ENCODE data around the gene BMP15. TPM values are rescaled to one million over a fixed set of nuclear protein-coding genes. Genes with fewer than 3 reads are reported as not detected.

The BMP15 gene
- total RNA-seq, 2 donors from 2014 or later = not detected

DNA sequence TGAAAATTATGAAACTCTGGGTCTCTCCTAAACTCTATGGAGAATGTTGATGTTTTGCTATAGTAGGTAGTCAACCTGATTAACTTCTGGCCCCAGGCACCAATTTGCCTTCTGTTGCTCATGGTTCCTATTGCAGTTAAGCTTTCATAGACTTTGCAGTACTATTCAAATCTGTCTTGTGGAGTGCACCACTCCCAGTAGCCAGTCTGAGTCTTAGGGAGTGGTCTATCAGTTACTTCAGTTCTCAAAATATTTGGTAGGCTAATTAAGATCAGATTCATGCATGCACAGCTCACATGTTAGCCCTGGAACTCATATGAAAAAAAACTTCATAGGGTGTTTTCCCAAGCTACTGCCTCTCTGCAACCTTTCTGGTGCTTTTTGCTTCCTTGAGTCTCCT, 53.3 kb downstream of the BMP15 start:
- Histone ChIP-seq H3K4me1 (ENCODE audit: control insufficient read depth, insufficient read depth, low read length) (no peaks in the 10 kb centered on the region), H3K36me3 (ENCODE audit: control insufficient read depth, insufficient read depth, low read length) (no peaks in the 10 kb centered on the region), H3K27ac (ENCODE audit: low read depth, low read length) (no peak overlapping the region), H3K9ac (ENCODE audit: extremely low read depth, low read length, poor library complexity, severe bottlenecking) (no peak overlapping the region), H3K4me3 (ENCODE audit: low read length) (no peak overlapping the region), H3K27me3 (ENCODE audit: control insufficient read depth, insufficient read depth, low read length, poor library complexity, severe bottlenecking) (no peaks in the 10 kb centered on the region), H3K9me3 (ENCODE audit: control insufficient read depth, low read length) (no peaks in the 10 kb centered on the region)
- no peak for DNase-seq
- no peaks in the 10 kb centered on the region for H3K36me3 Mint-ChIP-seq (ENCODE audit: low read depth)
- H3K4me1 Mint-ChIP-seq = no peaks in the 10 kb centered on the region
- no peaks in the 10 kb centered on the region for H3K27me3 Mint-ChIP-seq (ENCODE audit: insufficient read depth)
- peaks cover 41% of the 10 kb centered on the region for H3K9me3 Mint-ChIP-seq
- H3K27ac Mint-ChIP-seq = no peak overlapping the region
- TF ChIP-seq CTCF (conservative IDR thresholded peaks at IDR 0.05) = no peak
- H3K4me3 Mint-ChIP-seq = no peak overlapping the region

Other genes with a start within 250 kb of the BMP15 start
- gene SHROOM4, start 96.5 kb upstream of the BMP15 start, total RNA-seq = 10 to 100 TPM; 17.7 to 20.5 TPM